ENCODE data around the gene HSH2D.
"Not testable (repeated sequence)": the region's sequence is repeated elsewhere in the genome, so short reads cannot be mapped to it uniquely, and the experiment has no call there.

Gene HSH2D

DNA sequence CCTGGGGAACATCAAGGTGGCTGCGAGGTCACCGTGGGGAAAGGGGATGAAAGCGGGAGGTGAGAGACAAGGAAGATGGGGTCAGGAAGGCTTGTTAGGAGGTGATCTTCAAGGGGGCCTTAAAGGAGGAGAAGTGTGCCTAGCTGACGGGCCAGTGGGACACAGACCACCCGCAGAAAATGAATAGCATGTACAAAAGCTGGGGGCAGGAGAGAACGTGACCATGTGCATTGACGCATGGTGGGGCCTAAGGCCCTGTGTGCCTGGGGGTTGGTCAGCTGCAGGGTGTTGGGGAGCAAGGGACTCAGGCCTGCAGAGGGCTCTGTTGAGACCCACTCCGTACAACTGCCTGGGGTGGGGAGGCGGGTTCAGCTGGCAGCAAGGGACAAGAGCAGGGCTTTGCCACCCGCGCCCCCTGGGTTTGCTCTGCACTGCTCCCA, 25.9 kb upstream of the HSH2D start:
- DNase-seq (ENCODE audit: low spot score) = no peak
- no CpG with 5 or more reads among the region's 11 CpGs for WGBS, 2 donors (ENCODE audit: extremely low coverage in 2 of 2, insufficient read length in 2 of 2, insufficient replicate concordance in 1 of 2)
- Histone ChIP-seq H2BK5ac (ENCODE audit: low read length) (no peak overlapping the region), H3K18ac (ENCODE audit: low read length) (no peak overlapping the region), H3K79me1 (ENCODE audit: low read depth, low read length) (peaks cover 5% of the 10 kb centered on the region), H2BK15ac (ENCODE audit: low read length) (no peak overlapping the region), H3K9me3 (replicated peaks in 1 of 2; ENCODE audit: control insufficient read depth in 2 of 2, insufficient read depth in 1 of 2, low read depth in 1 of 2, low read length in 2 of 2) (no peaks in the 10 kb centered on the region), H2BK12ac (ENCODE audit: low read length) (no peak overlapping the region), H2AFZ (ENCODE audit: low read length) (no peak overlapping the region), H3K23ac (ENCODE audit: low read depth, low read length, poor library complexity) (no peak overlapping the region), H3K4me2 (ENCODE audit: insufficient read depth, low read length, poor library complexity, severe bottlenecking) (no peak overlapping the region), H4K91ac (ENCODE audit: low read depth, low read length, poor library complexity) (no peak overlapping the region), H3K14ac (ENCODE audit: low read length) (no peak overlapping the region), H2AK5ac (ENCODE audit: low read depth, low read length) (no peak overlapping the region), H3K4me1 (ENCODE audit: control insufficient read depth in 2 of 2, insufficient read depth in 1 of 2, low read depth in 1 of 2, low read length in 2 of 2) (peaks cover 2 to 4% of the 10 kb centered on the region in 2 donors), H3K9ac (ENCODE audit: low read depth, low read length, poor library complexity) (no peak overlapping the region), H4K8ac (ENCODE audit: low read depth, low read length) (no peak overlapping the region), H3K27me3 (ENCODE audit: control insufficient read depth in 3 of 3, insufficient read depth in 3 of 3, low read depth in 1 of 3, low read length in 3 of 3) (no peaks in the 10 kb centered on the region), H3K4ac (ENCODE audit: low read length) (no peak overlapping the region), H3K4me3 (ENCODE audit: low read length in 2 of 2) (no peak overlapping the region), H2BK120ac (ENCODE audit: low read depth, low read length) (no peak overlapping the region), H3K36me3 (replicated peaks in 1 of 2; ENCODE audit: control insufficient read depth in 2 of 2, insufficient read depth in 2 of 2, low read length in 2 of 2) (peaks cover 40 to 80% of the 10 kb centered on the region in 2 donors), H3K27ac (replicated peaks; ENCODE audit: low read length) (no peak overlapping the region)

DNA sequence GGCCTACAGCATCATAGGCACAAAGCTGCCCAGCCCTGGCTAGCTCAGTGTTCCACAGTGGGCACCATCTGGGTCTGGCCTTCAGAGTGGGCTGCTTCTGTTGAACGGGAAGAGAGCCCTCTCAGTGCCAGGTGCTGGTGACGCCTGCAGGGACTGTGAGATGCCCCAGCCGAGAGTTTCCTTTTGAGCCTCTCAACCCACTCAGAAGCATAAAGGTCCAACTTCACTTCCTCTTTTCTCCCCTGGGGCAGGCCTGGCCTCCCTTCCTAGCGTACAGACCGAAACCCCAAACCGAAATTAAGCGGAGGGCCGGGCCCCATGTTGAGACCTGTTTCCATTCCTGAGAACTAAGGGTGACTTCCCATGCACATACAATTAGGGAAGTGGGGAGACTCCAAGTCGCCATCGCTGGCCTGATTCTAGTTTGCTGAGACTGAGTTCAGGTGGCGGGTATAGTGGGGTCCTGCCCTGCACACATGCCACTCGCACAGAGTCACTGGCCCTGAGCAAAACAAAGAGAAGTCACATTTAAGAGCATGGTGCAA, 24.9 kb upstream of the HSH2D start:
- no peak overlapping the region for H2BK5ac ChIP-seq (ENCODE audit: low read length)
- no peak overlapping the region for H3K14ac ChIP-seq (ENCODE audit: low read length)
- H2AK5ac ChIP-seq (ENCODE audit: low read depth, low read length) = no peak overlapping the region
- peaks cover 41 to 84% of the 10 kb centered on the region in 2 donors for H3K36me3 ChIP-seq (replicated peaks in 1 of 2; ENCODE audit: control insufficient read depth in 2 of 2, insufficient read depth in 2 of 2, low read length in 2 of 2)
- H4K91ac ChIP-seq (ENCODE audit: low read depth, low read length, poor library complexity) = no peak overlapping the region
- no peak overlapping the region for H2BK12ac ChIP-seq (ENCODE audit: low read length)
- H3K23ac ChIP-seq (ENCODE audit: low read depth, low read length, poor library complexity) = no peak overlapping the region
- WGBS, 2 donors (ENCODE audit: extremely low coverage in 2 of 2, insufficient read length in 2 of 2, insufficient replicate concordance in 1 of 2) = no CpG with 5 or more reads among the region's 12 CpGs
- no peak overlapping the region for H3K27ac ChIP-seq (replicated peaks; ENCODE audit: low read length)
- no peak overlapping the region for H4K8ac ChIP-seq (ENCODE audit: low read depth, low read length)
- H3K4me1 ChIP-seq (ENCODE audit: control insufficient read depth in 2 of 2, insufficient read depth in 1 of 2, low read depth in 1 of 2, low read length in 2 of 2) = no peaks in the 10 kb centered on the region
- no peak overlapping the region for H2AFZ ChIP-seq (ENCODE audit: low read length)
- H3K79me1 ChIP-seq (ENCODE audit: low read depth, low read length) = peaks cover 4% of the 10 kb centered on the region
- DNase-seq (ENCODE audit: low spot score) = no peak
- H3K4me2 ChIP-seq (ENCODE audit: insufficient read depth, low read length, poor library complexity, severe bottlenecking) = no peak overlapping the region
- no peak overlapping the region for H3K9ac ChIP-seq (ENCODE audit: low read depth, low read length, poor library complexity)
- no peaks in the 10 kb centered on the region for H3K27me3 ChIP-seq (ENCODE audit: control insufficient read depth in 3 of 3, insufficient read depth in 3 of 3, low read depth in 1 of 3, low read length in 3 of 3)
- H3K4me3 ChIP-seq (ENCODE audit: low read length in 2 of 2) = no peak overlapping the region
- no peak overlapping the region for H3K18ac ChIP-seq (ENCODE audit: low read length)
- no peak overlapping the region for H2BK120ac ChIP-seq (ENCODE audit: low read depth, low read length)
- H3K4ac ChIP-seq (ENCODE audit: low read length) = no peak overlapping the region
- no peaks in the 10 kb centered on the region for H3K9me3 ChIP-seq (replicated peaks in 1 of 2; ENCODE audit: control insufficient read depth in 2 of 2, insufficient read depth in 1 of 2, low read depth in 1 of 2, low read length in 2 of 2)
- no peak overlapping the region for H2BK15ac ChIP-seq (ENCODE audit: low read length)

DNA sequence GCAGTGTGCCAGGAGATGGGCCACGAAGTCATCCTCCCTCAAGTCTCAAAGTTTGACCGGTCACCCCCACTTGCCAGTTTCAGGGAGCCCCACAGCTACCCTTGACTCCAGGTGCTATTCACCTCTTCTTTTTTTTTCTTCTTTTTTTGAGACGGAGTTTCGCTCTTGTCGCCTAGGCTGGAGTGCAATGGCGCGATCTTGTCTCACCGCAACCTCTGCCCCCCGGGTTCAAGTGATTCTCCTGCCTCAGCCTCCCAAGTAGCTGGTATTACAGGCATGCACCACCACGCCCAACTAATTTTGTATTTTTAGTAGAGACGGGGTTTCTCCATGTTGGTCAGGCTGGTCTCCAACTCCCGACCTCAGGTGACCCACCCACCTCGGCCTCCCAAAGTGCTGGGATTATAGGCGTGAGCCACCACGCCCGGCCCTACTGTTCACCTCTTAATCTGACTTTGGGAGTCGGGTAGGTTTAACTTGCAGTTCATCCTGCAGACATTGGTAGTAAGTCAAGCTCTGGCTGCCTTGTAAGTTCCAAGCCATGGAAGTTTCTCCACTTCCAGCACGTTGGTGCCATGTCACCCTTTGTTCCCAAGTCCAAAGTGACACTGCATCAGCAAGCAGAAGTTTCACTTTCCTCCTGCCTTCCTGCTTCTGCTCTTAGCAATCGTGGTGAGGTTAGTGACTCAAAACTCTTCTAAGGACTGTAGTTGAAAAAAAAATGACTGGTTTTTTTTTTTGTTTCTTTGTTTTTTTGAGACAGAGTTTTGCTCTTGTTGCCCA, 24.2 kb upstream of the HSH2D start:
- not testable (repeated sequence) for H2BK15ac ChIP-seq (ENCODE audit: low read length)

DNA sequence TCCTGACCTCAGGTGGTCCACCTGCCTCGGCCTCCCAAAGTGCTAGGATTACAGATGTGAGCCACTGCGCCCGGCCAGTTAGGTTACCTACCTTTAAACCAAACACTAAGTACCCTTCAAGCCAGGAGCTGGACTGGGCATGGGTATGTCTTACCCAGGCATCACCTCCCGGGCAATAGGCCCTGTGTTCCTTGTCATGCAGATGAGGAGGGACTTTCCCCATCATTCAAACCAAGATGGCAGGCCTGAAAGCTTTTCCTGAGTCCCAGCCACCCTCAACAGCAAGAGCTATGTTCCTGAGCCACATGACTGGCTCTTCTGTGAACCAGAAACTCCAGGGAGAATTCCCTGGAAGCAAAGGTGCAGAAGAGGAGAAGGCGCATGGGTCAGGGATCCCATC, 22.3 kb upstream of the HSH2D start:
- Histone ChIP-seq H2BK12ac (ENCODE audit: low read length) (no peak overlapping the region), H3K14ac (ENCODE audit: low read length) (no peak overlapping the region), H3K9ac (ENCODE audit: low read depth, low read length, poor library complexity) (no peak overlapping the region), H3K4me3 (ENCODE audit: low read length in 2 of 2) (no peak overlapping the region), H3K4ac (ENCODE audit: low read length) (no peak overlapping the region), H3K27me3 (ENCODE audit: control insufficient read depth in 3 of 3, insufficient read depth in 3 of 3, low read depth in 1 of 3, low read length in 3 of 3) (no peaks in the 10 kb centered on the region), H3K23ac (ENCODE audit: low read depth, low read length, poor library complexity) (no peak overlapping the region), H2AFZ (ENCODE audit: low read length) (no peak overlapping the region), H2AK5ac (ENCODE audit: low read depth, low read length) (no peak overlapping the region), H2BK120ac (ENCODE audit: low read depth, low read length) (no peak overlapping the region), H3K18ac (ENCODE audit: low read length) (no peak overlapping the region), H3K79me1 (ENCODE audit: low read depth, low read length) (peaks cover 3% of the 10 kb centered on the region), H4K8ac (ENCODE audit: low read depth, low read length) (no peak overlapping the region), H3K36me3 (replicated peaks in 1 of 2; ENCODE audit: control insufficient read depth in 2 of 2, insufficient read depth in 2 of 2, low read length in 2 of 2) (peaks cover 56 to 92% of the 10 kb centered on the region in 2 donors), H3K27ac (replicated peaks; ENCODE audit: low read length) (no peak overlapping the region), H2BK15ac (ENCODE audit: low read length) (no peak overlapping the region), H3K9me3 (replicated peaks in 1 of 2; ENCODE audit: control insufficient read depth in 2 of 2, insufficient read depth in 1 of 2, low read depth in 1 of 2, low read length in 2 of 2) (peaks cover 0 to 1% of the 10 kb centered on the region in 2 donors), H4K91ac (ENCODE audit: low read depth, low read length, poor library complexity) (no peak overlapping the region), H3K4me2 (ENCODE audit: insufficient read depth, low read length, poor library complexity, severe bottlenecking) (no peak overlapping the region), H3K4me1 (ENCODE audit: control insufficient read depth in 2 of 2, insufficient read depth in 1 of 2, low read depth in 1 of 2, low read length in 2 of 2) (no peaks in the 10 kb centered on the region), H2BK5ac (ENCODE audit: low read length) (no peak overlapping the region)
- no CpG with 5 or more reads among the region's 5 CpGs for WGBS, 2 donors (ENCODE audit: extremely low coverage in 2 of 2, insufficient read length in 2 of 2, insufficient replicate concordance in 1 of 2)
- DNase-seq (ENCODE audit: low spot score) = no peak

More for the DNA sequence above, 24.2 kb upstream of the HSH2D start:
- H3K9me3 ChIP-seq (replicated peaks in 1 of 2; ENCODE audit: control insufficient read depth in 2 of 2, insufficient read depth in 1 of 2, low read depth in 1 of 2, low read length in 2 of 2); DNase-seq (ENCODE audit: low spot score); H3K27ac ChIP-seq (replicated peaks; ENCODE audit: low read length); H3K9ac ChIP-seq (ENCODE audit: low read depth, low read length, poor library complexity); H3K23ac ChIP-seq (ENCODE audit: low read depth, low read length, poor library complexity); H2BK120ac ChIP-seq (ENCODE audit: low read depth, low read length); H3K4me2 ChIP-seq (ENCODE audit: insufficient read depth, low read length, poor library complexity, severe bottlenecking); H2BK5ac ChIP-seq (ENCODE audit: low read length); H3K4me1 ChIP-seq (ENCODE audit: control insufficient read depth in 2 of 2, insufficient read depth in 1 of 2, low read depth in 1 of 2, low read length in 2 of 2); H2BK12ac ChIP-seq (ENCODE audit: low read length); H3K18ac ChIP-seq (ENCODE audit: low read length); H2AFZ ChIP-seq (ENCODE audit: low read length); H3K27me3 ChIP-seq (ENCODE audit: control insufficient read depth in 3 of 3, insufficient read depth in 3 of 3, low read depth in 1 of 3, low read length in 3 of 3); H3K79me1 ChIP-seq (ENCODE audit: low read depth, low read length); H3K14ac ChIP-seq (ENCODE audit: low read length); H3K4ac ChIP-seq (ENCODE audit: low read length); H4K91ac ChIP-seq (ENCODE audit: low read depth, low read length, poor library complexity); H4K8ac ChIP-seq (ENCODE audit: low read depth, low read length); H3K4me3 ChIP-seq (ENCODE audit: low read length in 2 of 2); H2AK5ac ChIP-seq (ENCODE audit: low read depth, low read length): not testable (repeated sequence)
- H3K36me3 ChIP-seq (replicated peaks in 1 of 2; ENCODE audit: control insufficient read depth in 2 of 2, insufficient read depth in 2 of 2, low read length in 2 of 2) = peaks cover 45 to 87% of the 10 kb centered on the region in 2 donors
- WGBS, 2 donors (ENCODE audit: extremely low coverage in 2 of 2, insufficient read length in 2 of 2, insufficient replicate concordance in 1 of 2) = no CpG with 5 or more reads among the region's 19 CpGs

Measured in neuronal stem cell (in vitro differentiated cells).